ENCODE data around the gene AP2S1. TPM values are rescaled to one million over a fixed set of nuclear protein-coding genes. Genes with fewer than 3 reads are reported as not detected.
A peak's percentile ranks its signal among the peaks of the same experiment; 100 is the strongest.

The AP2S1 gene
- total RNA-seq, 1 experiment from 2014 or later, result 330 TPM

- no TSS peak for BruUV-seq (replicated peaks)
- no peak overlapping the region for H3K9ac ChIP-seq (ENCODE audit: low read length)
- peaks cover 6% of the 10 kb centered on the region for H3F3A ChIP-seq (ENCODE audit: low read length, unreplicated experiment)
- intact Hi-C loops (cut with micrococcal nuclease), result loop anchor here (5.0 to 10.0 kb wide), 2 partner anchors 34 to 57 kb away; no protein-coding TSS in a partner anchor
- H3K27me3 ChIP-seq (ENCODE audit: low read length), result no peaks in the 10 kb centered on the region
- H3K9me2 ChIP-seq (replicated peaks; ENCODE audit: low read length), result no peaks in the 10 kb centered on the region
- no peaks in the 10 kb centered on the region for H3K36me3 ChIP-seq (ENCODE audit: low read depth, low read length)
- peak overlapping the region; percentile 72; the same call in 1 of the 2 replicates for H3K4me2 ChIP-seq (ENCODE audit: low read length)
- peaks cover 18% of the 10 kb centered on the region for H4K20me1 ChIP-seq (ENCODE audit: low read length)
- no peak overlapping the region for H3K27ac ChIP-seq (ENCODE audit: low read length)
- H3K4me3 ChIP-seq (ENCODE audit: low read length), result no peak overlapping the region
- DNase-seq (no peak), ATAC-seq (no peak)
- ChIA-PET POLR2A (ENCODE audit: unreplicated experiment) (interaction anchor here (0.6 kb wide), 1 partner anchor 124 kb away, joined by 12 read pairs; no protein-coding TSS in a partner anchor), CTCF (no interaction called here)
- H3K79me2 ChIP-seq (ENCODE audit: low read length), result peaks cover 97% of the 10 kb centered on the region
- TF ChIP-seq CTCF (conservative IDR thresholded peaks at IDR 0.05; ENCODE audit: low read depth, low read length) (no peak), EZH2phosphoT487 (IDR thresholded peaks at IDR 0.05; ENCODE audit: borderline replicate concordance, low read length) (no peak), EZH2 (IDR thresholded peaks at IDR 0.05; ENCODE audit: low read length, unreplicated experiment) (no peak)
- peaks cover 51% of the 10 kb centered on the region for H3K4me1 ChIP-seq (ENCODE audit: insufficient read depth, low read length)
- H3K9me3 ChIP-seq (ENCODE audit: low read length), result no peaks in the 10 kb centered on the region
- no peak overlapping the region for H2AFZ ChIP-seq (ENCODE audit: low read length)
These were observed 17.6 kb upstream of the AP2S1 start for GRCh38 chr19:46868025-46868802.

DNA sequence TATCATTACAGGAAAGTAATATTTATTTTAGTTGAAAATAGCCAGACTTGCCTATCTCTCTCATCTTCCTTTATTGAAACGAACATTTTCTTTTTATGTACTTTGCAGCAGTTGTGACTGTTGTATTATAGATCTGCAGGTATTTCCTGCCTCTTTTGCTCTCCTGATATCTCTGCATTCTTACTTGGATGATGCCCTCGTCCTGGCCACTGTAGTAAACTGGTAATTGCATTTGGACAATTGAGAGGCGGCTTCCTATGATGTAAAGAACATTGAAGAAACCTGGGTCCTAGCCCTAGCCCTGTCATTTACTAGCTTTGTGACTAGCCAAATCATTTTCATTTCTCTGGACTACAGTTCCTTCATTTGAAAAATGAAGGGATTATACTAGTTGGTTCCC, 16.5 kb upstream of the AP2S1 start:
- no peak for TF ChIP-seq CTCF (conservative IDR thresholded peaks at IDR 0.05; ENCODE audit: low read depth, low read length)
- no peak for TF ChIP-seq EZH2phosphoT487 (IDR thresholded peaks at IDR 0.05; ENCODE audit: borderline replicate concordance, low read length)
- no peak for TF ChIP-seq EZH2 (IDR thresholded peaks at IDR 0.05; ENCODE audit: low read length, unreplicated experiment)
- H3F3A ChIP-seq (ENCODE audit: low read length, unreplicated experiment), result peaks cover 6% of the 10 kb centered on the region
- H3K27me3 ChIP-seq (ENCODE audit: low read length), result no peaks in the 10 kb centered on the region
- no TSS peak for BruUV-seq (replicated peaks)
- DNase-seq (no peak), ATAC-seq (peak; percentile 29)
- H3K36me3 ChIP-seq (ENCODE audit: low read depth, low read length), result no peaks in the 10 kb centered on the region
- H3K9ac ChIP-seq (ENCODE audit: low read length), result no peak overlapping the region
- intact Hi-C loops (cut with micrococcal nuclease), result loop anchor here (2.0 to 10.0 kb wide), 3 partner anchors 24 to 58 kb away; no protein-coding TSS in a partner anchor
- H3K79me2 ChIP-seq (ENCODE audit: low read length), result peaks cover 98% of the 10 kb centered on the region
- H3K4me2 ChIP-seq (ENCODE audit: low read length), result peak overlapping the region; percentile 72
- ChIA-PET CTCF (interaction anchor here (0.6 kb wide), 1 partner anchor 24 kb away, joined by 3 read pairs; no protein-coding TSS in a partner anchor), POLR2A (ENCODE audit: unreplicated experiment) (no interaction called here)
- H3K9me3 ChIP-seq (ENCODE audit: low read length), result no peaks in the 10 kb centered on the region
- peaks cover 28% of the 10 kb centered on the region for H4K20me1 ChIP-seq (ENCODE audit: low read length)
- peak overlapping the region; percentile 28 for H3K4me3 ChIP-seq (ENCODE audit: low read length)
- H3K9me2 ChIP-seq (replicated peaks; ENCODE audit: low read length), result no peaks in the 10 kb centered on the region
- H3K4me1 ChIP-seq (ENCODE audit: insufficient read depth, low read length), result peaks cover 61% of the 10 kb centered on the region
- H2AFZ ChIP-seq (ENCODE audit: low read length), result no peak overlapping the region
- H3K27ac ChIP-seq (ENCODE audit: low read length), result peak overlapping the region; percentile 75
